Measurements from ENCODE around the gene PCDHA3. TPM values are rescaled to one million over a fixed set of nuclear protein-coding genes. Genes with fewer than 3 reads are reported as not detected.
"Not testable (repeated sequence)": the region's sequence is repeated elsewhere in the genome, so short reads cannot be mapped to it uniquely, and the experiment has no call there.

PCDHA3 gene
- total RNA-seq, 1 experiment from 2014 or later, result not detected

- no TSS peak for BruUV-seq (replicated peaks)
- no peak for TF ChIP-seq POLR2AphosphoS5 (IDR thresholded peaks at IDR 0.05; ENCODE audit: low read depth, low read length)
- TF ChIP-seq CTCF (IDR thresholded peaks at IDR 0.05), result peak; percentile 20; the same call in 1 of the 2 replicates
- intact Hi-C loops (cut with micrococcal nuclease; ENCODE audit: unreplicated experiment), result no loop called here
- Histone ChIP-seq H3K36me3 (ENCODE audit: control insufficient read depth, insufficient read depth, low read length) (no peaks in the 10 kb centered on the region), H3K4me3 (ENCODE audit: low read depth in 2 of 2, low read length in 2 of 2) (no peak overlapping the region), H3K4me1 (ENCODE audit: control insufficient read depth, insufficient read depth, low read length) (no peaks in the 10 kb centered on the region), H3K27ac (ENCODE audit: low read length) (no peak overlapping the region), H3K9me3 (ENCODE audit: control insufficient read depth, insufficient read depth, low read depth, low read length) (0 out of 2 replicates have a peak, but pooled peaks cover 6% of the 10 kb centered on the region), H3K27me3 (ENCODE audit: control insufficient read depth, insufficient read depth, low read length) (no peaks in the 10 kb centered on the region)
- ATAC-seq, result no peak
- DNase-seq (ENCODE audit: low read depth, low spot score), result no peak
- in situ Hi-C loops (cut with HindIII; ENCODE audit: low pct_unique_long_range_greater_than_20kb, low sequenced_read_pairs), result no loop called here
- POLR2A ChIA-PET, result no interaction called here
- CTCF ChIA-PET, result no interaction called here
Observed at GRCh38 chr5:140822281-140822629, 21.4 kb downstream of the PCDHA3 start.

GRCh38 chr5:140822969-140823368, 22.1 kb downstream of the PCDHA3 start:
- CTCF ChIA-PET; POLR2A ChIA-PET; DNase-seq (ENCODE audit: low read depth, low spot score): not testable (repeated sequence)

GRCh38 chr5:140823475-140823874, 22.6 kb downstream of the PCDHA3 start:
- DNase-seq (ENCODE audit: low read depth, low spot score) (no peak), ATAC-seq (no peak)
- Histone ChIP-seq H3K9me3 (ENCODE audit: control insufficient read depth, insufficient read depth, low read depth, low read length) (0 out of 2 replicates have a peak, but pooled peaks cover 6% of the 10 kb centered on the region), H3K4me3 (ENCODE audit: low read depth in 2 of 2, low read length in 2 of 2) (no peak overlapping the region), H3K36me3 (ENCODE audit: control insufficient read depth, insufficient read depth, low read length) (no peaks in the 10 kb centered on the region), H3K27ac (ENCODE audit: low read length) (no peak overlapping the region), H3K4me1 (ENCODE audit: control insufficient read depth, insufficient read depth, low read length) (no peaks in the 10 kb centered on the region), H3K27me3 (ENCODE audit: control insufficient read depth, insufficient read depth, low read length) (no peaks in the 10 kb centered on the region)
- ChIA-PET POLR2A (no interaction called here), CTCF (no interaction called here)
- TF ChIP-seq CTCF (IDR thresholded peaks at IDR 0.05) (no peak), REST (IDR thresholded peaks at IDR 0.05; ENCODE audit: insufficient read depth in 1 of 2, low read depth in 2 of 2, low read length in 1 of 2) (no peak), POLR2AphosphoS5 (IDR thresholded peaks at IDR 0.05; ENCODE audit: low read depth, low read length) (no peak), SIN3A (IDR thresholded peaks at IDR 0.05; ENCODE audit: borderline replicate concordance, insufficient read depth, low read depth, low read length) (no peak), TCF7L2 (IDR thresholded peaks at IDR 0.05; ENCODE audit: low read depth, low read length) (no peak)
- in situ Hi-C loops (cut with HindIII; ENCODE audit: low pct_unique_long_range_greater_than_20kb, low sequenced_read_pairs), result no loop called here
- intact Hi-C loops (cut with micrococcal nuclease; ENCODE audit: unreplicated experiment), result no loop called here
- no TSS peak for BruUV-seq (replicated peaks)

More at GRCh38 chr5:140822969-140823368, 22.1 kb downstream of the PCDHA3 start:
- H3K27me3 ChIP-seq (ENCODE audit: control insufficient read depth, insufficient read depth, low read length); BruUV-seq (replicated peaks); H3K36me3 ChIP-seq (ENCODE audit: control insufficient read depth, insufficient read depth, low read length); H3K4me3 ChIP-seq (ENCODE audit: low read depth in 2 of 2, low read length in 2 of 2); H3K27ac ChIP-seq (ENCODE audit: low read length); intact Hi-C loops (cut with micrococcal nuclease; ENCODE audit: unreplicated experiment); ATAC-seq; H3K9me3 ChIP-seq (ENCODE audit: control insufficient read depth, insufficient read depth, low read depth, low read length); in situ Hi-C loops (cut with HindIII; ENCODE audit: low pct_unique_long_range_greater_than_20kb, low sequenced_read_pairs); H3K4me1 ChIP-seq (ENCODE audit: control insufficient read depth, insufficient read depth, low read length): not testable (repeated sequence)

All from Panc1 (cell line).